ENCODE results near the gene OLA1. TPM values are rescaled to one million over a fixed set of nuclear protein-coding genes. Genes with fewer than 3 reads are reported as not detected.

Gene OLA1
- polyA plus RNA-seq, 1 of the 3 experiments (the other 2 are of a cell fraction): 46.9 TPM

- Histone ChIP-seq H3K79me2 (ENCODE audit: insufficient read depth) (0 out of 2 replicates have a peak, but pooled peaks cover 6% of the 10 kb centered on the region), H3K9me2 (no peaks in the 10 kb centered on the region), H3F3A (replicated peaks; ENCODE audit: insufficient read depth) (peaks cover under 1% of the 10 kb centered on the region), H3K9ac (no peak overlapping the region), H3K27ac (ENCODE audit: low read depth in 2 of 2, low read length in 1 of 2) (no peak overlapping the region), H3K4me2 (no peak overlapping the region), H3K36me3 (replicated peaks in 1 of 2; ENCODE audit: control insufficient read depth in 1 of 2, insufficient read depth in 2 of 2, low read length in 1 of 2) (peaks cover 5 to 37% of the 10 kb centered on the region in 2 experiments), H4K20me1 (ENCODE audit: insufficient read depth) (no peaks in the 10 kb centered on the region), H3K4me1 (ENCODE audit: control insufficient read depth in 1 of 2, insufficient read depth in 2 of 2, low read depth in 1 of 2, low read length in 1 of 2) (no peaks in the 10 kb centered on the region; a peak in 1 of 4 replicates), H3K4me3 (ENCODE audit: low read depth in 2 of 2, low read length in 1 of 2) (no peak overlapping the region), H3K27me3 (ENCODE audit: insufficient read depth) (no peaks in the 10 kb centered on the region), H3K9me3 (no peaks in the 10 kb centered on the region), H2AFZ (ENCODE audit: low read depth) (no peak overlapping the region)
- WGBS (ENCODE audit: low lambda C conversion rate): 93% methylated on average over 3 of the region's 3 CpGs
- no peak for TF ChIP-seq FOSL2 (IDR thresholded peaks at IDR 0.05; ENCODE audit: borderline replicate concordance, low read depth)
- no peak for TF ChIP-seq JUND (IDR thresholded peaks at IDR 0.05)
- no peak for TF ChIP-seq FOXM1 (IDR thresholded peaks at IDR 0.05; ENCODE audit: low read depth)
- TF ChIP-seq GATA2 (CRISPR knock-in tag; IDR thresholded peaks at IDR 0.05): no peak
- no peak for TF ChIP-seq CTCF (IDR thresholded peaks at IDR 0.05)
- TF ChIP-seq TCF12 (IDR thresholded peaks at IDR 0.05): no peak
- ChIA-PET CTCF (no interaction called here), POLR2A (no interaction called here)
- DNase-seq: no peak
Observed at GRCh38 chr2:174135981-174136380, 112.4 kb downstream of the OLA1 start.

GRCh38 chr2:174125090-174125489, 123.2 kb downstream of the OLA1 start:
- CTCF ChIA-PET: no interaction called here
- Histone ChIP-seq H3K9ac (no peak overlapping the region), H2AFZ (ENCODE audit: low read depth) (no peak overlapping the region), H3K4me3 (ENCODE audit: low read depth in 2 of 2, low read length in 1 of 2) (no peak overlapping the region), H3K4me1 (ENCODE audit: control insufficient read depth in 1 of 2, insufficient read depth in 2 of 2, low read depth in 1 of 2, low read length in 1 of 2) (peaks cover 10 to 20% of the 10 kb centered on the region in 2 experiments; a peak in 3 of 4 replicates), H3K27me3 (ENCODE audit: insufficient read depth) (no peaks in the 10 kb centered on the region), H3K36me3 (replicated peaks in 1 of 2; ENCODE audit: control insufficient read depth in 1 of 2, insufficient read depth in 2 of 2, low read length in 1 of 2) (peaks cover 8 to 36% of the 10 kb centered on the region in 2 experiments), H3K4me2 (no peak overlapping the region), H3K9me2 (no peaks in the 10 kb centered on the region), H3K9me3 (no peaks in the 10 kb centered on the region), H3K79me2 (ENCODE audit: insufficient read depth) (no peaks in the 10 kb centered on the region), H4K20me1 (ENCODE audit: insufficient read depth) (no peaks in the 10 kb centered on the region), H3F3A (replicated peaks; ENCODE audit: insufficient read depth) (peaks cover 14% of the 10 kb centered on the region), H3K27ac (ENCODE audit: low read depth in 2 of 2, low read length in 1 of 2) (no peak overlapping the region)
- over 99% methylated on average over 4 of the region's 4 CpGs for WGBS (ENCODE audit: low lambda C conversion rate)
- TF ChIP-seq EP300 (IDR thresholded peaks at IDR 0.05; ENCODE audit: borderline replicate concordance in 1 of 2, low read depth in 1 of 2, low read length in 1 of 2) (no peak), SIN3A (IDR thresholded peaks at IDR 0.05; ENCODE audit: borderline replicate concordance, low read depth, low read length) (no peak), NRF1 (IDR thresholded peaks at IDR 0.05; ENCODE audit: low read depth, low read length) (no peak), ZBTB33 (IDR thresholded peaks at IDR 0.05; ENCODE audit: borderline replicate concordance, low read depth) (no peak), RXRA (IDR thresholded peaks at IDR 0.05; ENCODE audit: borderline replicate concordance, low read depth) (no peak)
- POLR2A ChIA-PET: no interaction called here
- no peak for DNase-seq
